HUES6 (cell line): ENCODE data around the gene PDHB.
"Not testable (repeated sequence)": the region's sequence is repeated elsewhere in the genome, so short reads cannot be mapped to it uniquely, and the experiment has no call there.

Source experiments
- H3K27ac ChIP-seq: 2 replicates; pipeline ENCODE4 v1.7.0; 2013; ENCODE audit warnings: low read depth, mild to moderate bottlenecking, low read length, inconsistent platforms
- H3K27me3 ChIP-seq: 2 replicates; pipeline ENCODE4 v1.6.1; 2013; ENCODE audit warnings: low read length; ENCODE audit not compliant: control insufficient read depth, insufficient read depth
- H3K36me3 ChIP-seq: 2 replicates; pipeline ENCODE4 v1.6.1; 2013; ENCODE audit warnings: low read length; ENCODE audit not compliant: control insufficient read depth, insufficient read depth
- H3K4me1 ChIP-seq: 2 replicates; pipeline ENCODE4 v1.6.1; 2013; ENCODE audit warnings: low read length; ENCODE audit not compliant: control insufficient read depth, insufficient read depth
- H3K4me3 ChIP-seq: 2 replicates; pipeline ENCODE4 v1.5.1; 2013; ENCODE audit warnings: low read depth, low read length
- H3K9ac ChIP-seq: one replicate; pipeline ENCODE4 v1.6.1; 2013; ENCODE audit warnings: mild to moderate bottlenecking, low read length
- H3K9me3 ChIP-seq: 2 replicates; pipeline ENCODE4 v1.6.1; 2013; ENCODE audit warnings: low read depth, low read length; ENCODE audit not compliant: control insufficient read depth, insufficient read depth

Gene PDHB

GRCh38 chr3:58466899-58467563 lies 33.4 kb upstream of the PDHB start:
- H3K27ac ChIP-seq, result no peak overlapping the region
- peaks cover 36% of the 10 kb centered on the region for H3K4me1 ChIP-seq
- no peak overlapping the region for H3K4me3 ChIP-seq
- no peaks in the 10 kb centered on the region for H3K27me3 ChIP-seq
- no peak overlapping the region for H3K9ac ChIP-seq
- H3K36me3 ChIP-seq, result no peaks in the 10 kb centered on the region
- H3K9me3 ChIP-seq, result no peaks in the 10 kb centered on the region

DNA sequence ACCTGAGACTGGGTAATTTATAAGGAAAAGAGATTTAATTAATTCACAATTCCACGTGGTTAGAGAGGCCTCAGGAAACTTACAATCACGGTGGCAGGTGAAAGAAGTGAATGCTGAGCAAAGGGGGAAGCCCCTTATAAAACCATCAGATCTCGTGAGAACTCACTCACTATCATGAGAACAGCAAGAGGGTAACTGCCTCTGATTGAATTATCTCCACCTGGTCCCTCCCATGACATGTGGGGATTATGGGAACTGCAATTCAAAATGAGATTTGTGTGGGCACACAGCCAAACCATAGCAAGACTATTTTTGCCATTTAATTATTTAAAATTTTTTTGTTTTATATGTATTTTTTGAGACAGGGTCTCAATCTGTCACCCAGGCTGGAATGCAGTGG lies 31.2 kb upstream of the PDHB start:
- Histone ChIP-seq H3K36me3 (no peaks in the 10 kb centered on the region), H3K9me3 (no peaks in the 10 kb centered on the region), H3K4me3 (no peak overlapping the region), H3K27me3 (no peaks in the 10 kb centered on the region), H3K9ac (no peak overlapping the region), H3K27ac (no peak overlapping the region), H3K4me1 (peaks cover 16% of the 10 kb centered on the region)

DNA sequence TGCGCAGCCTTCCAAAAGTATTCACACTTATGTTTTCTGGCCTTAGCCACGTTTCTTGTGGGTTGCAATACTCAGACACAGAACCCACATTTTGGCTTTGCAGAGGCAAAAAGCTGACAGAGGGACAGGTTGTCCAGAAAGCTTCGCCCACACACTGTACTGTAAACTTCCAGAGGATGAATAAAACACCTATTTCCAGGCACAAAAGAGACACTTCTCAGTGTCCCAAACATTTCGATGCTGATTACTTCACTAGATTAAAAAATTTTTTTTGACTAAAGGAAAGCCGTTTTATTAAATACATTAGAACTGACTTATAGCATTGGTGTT lies 30.3 kb upstream of the PDHB start:
- no peaks in the 10 kb centered on the region for H3K27me3 ChIP-seq
- no peak overlapping the region for H3K4me3 ChIP-seq
- H3K4me1 ChIP-seq, result peaks cover 15% of the 10 kb centered on the region
- H3K9me3 ChIP-seq, result no peaks in the 10 kb centered on the region
- no peak overlapping the region for H3K9ac ChIP-seq
- no peak overlapping the region for H3K27ac ChIP-seq
- no peaks in the 10 kb centered on the region for H3K36me3 ChIP-seq

DNA sequence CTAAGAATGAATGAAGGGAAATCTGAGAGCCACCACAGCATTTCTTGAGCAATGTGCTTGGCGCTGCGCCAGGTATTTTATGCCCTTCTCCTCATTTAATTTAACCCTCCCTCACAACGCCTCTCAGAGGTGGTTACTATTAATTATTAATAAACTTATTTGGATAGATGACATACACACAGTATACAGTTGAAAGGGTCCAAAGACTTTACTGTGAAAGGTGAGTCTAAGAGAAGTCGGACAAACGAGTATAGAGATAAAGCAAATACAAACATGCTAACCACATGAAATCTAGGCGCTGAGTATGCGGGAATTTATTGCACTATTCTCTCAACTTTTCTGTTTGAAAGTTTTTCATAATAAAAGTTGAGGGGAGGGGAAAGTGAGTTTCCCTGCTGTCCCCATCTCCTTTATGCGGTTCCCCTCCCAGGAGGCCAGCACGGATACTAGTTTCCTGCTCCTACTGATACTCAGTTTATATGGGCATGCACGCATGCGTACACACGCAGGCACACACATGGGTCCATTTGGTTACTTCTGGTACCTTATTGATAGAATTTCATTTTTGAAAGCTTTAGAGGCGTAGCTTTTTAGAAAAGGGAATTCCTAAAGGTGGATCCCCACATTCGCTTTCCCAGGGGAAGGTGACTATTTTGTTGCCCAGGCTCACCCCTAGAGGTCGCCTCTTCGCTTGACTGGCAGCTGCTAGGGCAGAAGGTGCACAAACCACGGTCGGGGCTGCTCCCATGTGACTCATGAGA lies 29.7 kb upstream of the PDHB start:
- Histone ChIP-seq H3K9ac (no peak overlapping the region), H3K27ac (peak overlapping the region; percentile 44), H3K36me3 (no peaks in the 10 kb centered on the region), H3K4me1 (peaks cover 15% of the 10 kb centered on the region), H3K9me3 (no peaks in the 10 kb centered on the region), H3K4me3 (peak overlapping the region; percentile 19; the same call in 1 of the 2 replicates), H3K27me3 (no peaks in the 10 kb centered on the region)

- Histone ChIP-seq H3K27me3 (no peaks in the 10 kb centered on the region), H3K4me3 (no peak overlapping the region), H3K4me1 (peaks cover 15% of the 10 kb centered on the region), H3K36me3 (no peaks in the 10 kb centered on the region), H3K9ac (no peak overlapping the region), H3K27ac (peak overlapping the region; percentile 44), H3K9me3 (no peaks in the 10 kb centered on the region)
Observed at GRCh38 chr3:58462829-58463180, 29.2 kb upstream of the PDHB start.

DNA sequence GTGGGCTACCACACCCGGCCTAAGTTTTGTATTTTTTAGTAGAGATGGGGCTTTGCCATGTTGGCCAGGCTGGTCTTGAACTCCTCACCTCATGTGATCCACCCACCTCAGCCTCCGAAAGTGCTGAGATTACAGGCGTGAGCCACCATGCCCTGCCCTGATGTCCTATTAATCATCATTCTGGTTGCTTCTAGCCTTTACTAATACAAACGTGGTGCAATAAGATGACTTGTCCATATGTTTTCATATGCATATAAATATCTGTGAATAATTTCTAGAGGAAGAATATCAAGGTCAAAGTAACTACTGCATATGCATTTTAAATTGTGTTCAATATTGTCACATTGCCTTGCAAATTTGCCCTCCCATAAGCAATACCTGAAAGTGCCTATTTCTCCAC lies 25.5 kb upstream of the PDHB start:
- Histone ChIP-seq H3K4me3 (no peak overlapping the region), H3K36me3 (no peaks in the 10 kb centered on the region), H3K27ac (no peak overlapping the region), H3K9ac (no peak overlapping the region), H3K9me3 (peaks cover 14% of the 10 kb centered on the region), H3K4me1 (peaks cover 13% of the 10 kb centered on the region), H3K27me3 (no peaks in the 10 kb centered on the region)

DNA sequence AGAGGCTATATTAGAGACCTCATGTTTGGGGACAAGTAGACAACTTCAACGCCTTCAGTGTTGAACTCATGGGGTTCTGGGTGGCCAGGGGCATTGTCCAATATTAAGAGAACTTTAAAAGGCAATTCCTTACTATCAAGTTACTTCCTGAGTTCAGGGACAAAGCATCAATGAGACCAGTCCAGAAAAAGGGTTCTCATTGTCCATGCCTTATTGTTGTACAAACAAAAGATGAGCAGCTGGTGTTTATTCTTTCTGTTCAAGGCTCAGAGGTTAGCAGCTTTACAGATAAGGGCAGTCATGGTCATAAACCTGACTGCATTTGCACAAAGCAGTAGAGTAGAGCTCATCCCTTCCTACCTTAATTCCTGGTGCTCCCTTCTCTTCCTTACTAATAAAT lies 18.5 kb upstream of the PDHB start:
- Histone ChIP-seq H3K4me1 (no peaks in the 10 kb centered on the region), H3K9ac (no peak overlapping the region), H3K9me3 (peaks cover 29% of the 10 kb centered on the region), H3K4me3 (no peak overlapping the region), H3K27me3 (no peaks in the 10 kb centered on the region), H3K36me3 (no peaks in the 10 kb centered on the region), H3K27ac (no peak overlapping the region)

DNA sequence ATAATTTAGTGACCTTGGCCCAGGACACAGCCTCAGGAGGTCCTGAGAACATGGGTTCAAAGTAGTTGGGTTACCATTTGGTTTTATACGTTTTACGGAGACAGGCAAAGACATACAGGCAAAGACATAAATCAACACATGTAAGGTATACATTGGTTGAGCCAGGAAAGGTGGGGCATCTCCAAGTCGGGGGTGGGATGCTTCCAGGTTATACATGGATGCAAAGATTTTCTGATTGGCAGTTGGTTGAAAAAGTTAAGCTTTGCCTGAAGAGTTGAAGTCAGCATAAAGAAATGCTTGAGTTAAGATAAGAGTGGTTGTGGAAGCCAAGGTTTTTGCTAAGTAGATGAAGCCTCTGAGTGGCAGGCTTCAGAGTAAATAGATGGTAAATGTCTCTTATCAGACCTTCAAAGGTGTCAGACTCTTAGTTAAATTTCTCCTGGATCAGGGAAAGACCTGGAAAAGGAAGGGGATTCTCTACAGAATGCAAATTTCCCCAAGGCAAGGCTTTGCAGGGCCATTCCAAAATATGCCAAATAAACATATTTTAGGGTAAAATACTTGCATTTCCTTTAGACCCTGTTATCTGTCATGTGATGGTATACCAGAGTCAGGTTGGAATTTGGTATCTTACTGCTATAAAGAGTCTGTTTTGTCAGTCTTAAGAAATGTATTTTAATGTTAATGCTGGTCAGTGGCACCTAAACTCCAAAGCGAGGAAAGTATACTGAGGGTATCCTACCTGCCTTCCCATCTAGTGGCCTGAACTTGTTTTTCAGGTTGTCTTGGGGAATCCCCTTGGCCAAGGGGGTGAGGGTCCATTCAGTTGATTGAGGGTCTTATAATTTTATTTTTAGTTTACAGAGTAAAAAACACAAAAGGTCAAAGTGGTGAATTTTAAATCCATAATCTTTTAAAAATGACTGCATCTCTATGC lies 8.2 kb upstream of the PDHB start:
- Histone ChIP-seq H3K36me3 (no peaks in the 10 kb centered on the region), H3K27ac (peak overlapping the region; percentile 79; the same call in 1 of the 2 replicates), H3K27me3 (no peaks in the 10 kb centered on the region), H3K4me3 (no peak overlapping the region; the same call in 1 of the 2 replicates), H3K4me1 (peaks cover 30% of the 10 kb centered on the region), H3K9me3 (no peaks in the 10 kb centered on the region), H3K9ac (peak overlapping the region; percentile 67)

DNA sequence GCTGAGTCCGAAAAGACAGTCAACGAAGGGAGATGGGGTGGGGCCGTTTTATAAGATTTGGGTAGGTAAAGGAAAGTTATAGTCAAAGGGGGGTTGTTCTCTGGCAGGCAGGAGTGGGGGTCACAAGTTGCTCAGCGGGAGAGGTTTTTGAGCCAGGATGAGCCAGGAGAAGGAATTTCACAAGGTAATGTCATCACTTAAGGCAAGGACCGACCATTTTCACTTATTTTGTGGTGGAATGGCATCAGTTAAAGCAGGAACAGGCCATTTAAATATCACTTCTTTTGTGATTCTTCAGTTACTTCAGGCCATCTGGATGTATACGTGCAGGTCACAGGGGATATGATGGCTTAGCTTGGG lies 7.3 kb upstream of the PDHB start:
- H3K4me3 ChIP-seq, H3K36me3 ChIP-seq, H3K27me3 ChIP-seq, H3K9me3 ChIP-seq: not testable (repeated sequence)
- H3K9ac ChIP-seq, result peak overlapping the region; percentile 67
- peak overlapping the region; percentile 79; the same call in 1 of the 2 replicates for H3K27ac ChIP-seq
- H3K4me1 ChIP-seq, result peaks cover 37% of the 10 kb centered on the region

DNA sequence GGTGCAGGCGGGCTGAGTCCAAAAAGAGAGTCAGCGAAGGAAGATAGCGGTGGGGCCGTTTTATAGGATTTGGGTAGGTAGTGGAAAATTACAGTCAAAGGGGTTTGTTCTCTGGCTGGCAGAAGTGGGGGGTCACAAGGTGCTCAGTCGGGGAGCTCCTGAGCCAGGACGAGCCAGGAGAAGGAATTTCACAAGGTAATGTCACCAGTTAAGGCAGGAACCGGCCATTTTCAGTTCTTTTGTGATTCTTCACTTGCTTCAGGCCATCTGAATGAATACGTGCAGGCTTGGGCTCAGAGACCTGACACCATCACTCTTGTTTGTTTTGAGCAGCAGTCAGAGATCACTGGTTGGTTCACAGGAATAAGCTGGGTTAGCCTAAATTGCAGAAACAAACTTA lies 3.6 kb upstream of the PDHB start:
- peak overlapping the region; percentile 77; the same call in 1 of the 2 replicates for H3K27ac ChIP-seq
- not testable (repeated sequence) for H3K4me3 ChIP-seq, H3K27me3 ChIP-seq, H3K36me3 ChIP-seq, H3K9me3 ChIP-seq
- peaks cover 57% of the 10 kb centered on the region for H3K4me1 ChIP-seq
- H3K9ac ChIP-seq, result peak overlapping the region; percentile 85

- Histone ChIP-seq H3K27ac (peak overlapping the region; percentile 77; the same call in 1 of the 2 replicates), H3K4me3 (peak overlapping the region; percentile 51; the same call in 1 of the 2 replicates), H3K9me3 (no peaks in the 10 kb centered on the region)
Observed at GRCh38 chr3:58434990-58435389, 1.4 kb upstream of the PDHB start.

More at GRCh38 chr3:58434990-58435389, 1.4 kb upstream of the PDHB start:
- H3K36me3 ChIP-seq, result peaks cover 23% of the 10 kb centered on the region
- H3K27me3 ChIP-seq, result no peaks in the 10 kb centered on the region
- peak overlapping the region; percentile 85 for H3K9ac ChIP-seq
- peaks cover 37% of the 10 kb centered on the region for H3K4me1 ChIP-seq
